Measurements from ENCODE around the gene MTERF4.

MTERF4 gene, protein sequence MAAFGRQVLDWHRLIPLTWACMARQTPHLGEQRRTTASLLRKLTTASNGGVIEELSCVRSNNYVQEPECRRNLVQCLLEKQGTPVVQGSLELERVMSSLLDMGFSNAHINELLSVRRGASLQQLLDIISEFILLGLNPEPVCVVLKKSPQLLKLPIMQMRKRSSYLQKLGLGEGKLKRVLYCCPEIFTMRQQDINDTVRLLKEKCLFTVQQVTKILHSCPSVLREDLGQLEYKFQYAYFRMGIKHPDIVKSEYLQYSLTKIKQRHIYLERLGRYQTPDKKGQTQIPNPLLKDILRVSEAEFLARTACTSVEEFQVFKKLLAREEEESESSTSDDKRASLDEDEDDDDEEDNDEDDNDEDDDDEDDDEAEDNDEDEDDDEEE

DNA sequence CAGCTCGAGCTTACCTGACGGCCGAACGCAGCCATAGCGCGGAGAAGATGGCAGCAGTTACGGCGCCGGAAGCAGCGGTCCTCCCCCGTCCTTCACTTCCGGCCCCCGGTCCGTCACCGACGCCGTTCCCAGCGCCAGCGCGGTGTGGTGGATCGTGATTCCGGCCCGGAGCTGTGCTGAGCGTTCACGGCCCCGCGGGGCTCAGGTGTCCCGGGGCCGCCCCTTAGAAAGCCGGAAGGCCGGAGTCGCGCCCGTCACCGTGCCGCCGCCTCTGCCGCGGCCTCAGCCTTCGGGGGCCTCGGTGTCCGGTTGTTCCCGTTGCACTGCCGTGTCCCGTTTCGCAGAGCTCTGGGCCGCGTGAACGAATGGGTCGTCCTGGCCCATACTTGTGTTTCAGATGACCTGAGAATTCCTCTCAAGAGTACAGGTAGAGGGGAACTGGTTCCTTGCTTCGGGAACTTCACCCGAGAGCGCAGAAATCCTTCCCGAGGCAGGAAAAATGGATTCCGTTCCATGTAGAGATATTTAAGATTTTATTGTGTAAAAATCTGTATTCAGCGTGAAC is at the start of gene MTERF4:
Gene MTERF4 (minus strand): TSS at position 49 of the 565 bp plus-strand sequence. CDS start 14 bp downstream, at position 35.
- DNase-seq: peak in 55 of 56 donors; percentile 37 to 88 (median 72)

DNA sequence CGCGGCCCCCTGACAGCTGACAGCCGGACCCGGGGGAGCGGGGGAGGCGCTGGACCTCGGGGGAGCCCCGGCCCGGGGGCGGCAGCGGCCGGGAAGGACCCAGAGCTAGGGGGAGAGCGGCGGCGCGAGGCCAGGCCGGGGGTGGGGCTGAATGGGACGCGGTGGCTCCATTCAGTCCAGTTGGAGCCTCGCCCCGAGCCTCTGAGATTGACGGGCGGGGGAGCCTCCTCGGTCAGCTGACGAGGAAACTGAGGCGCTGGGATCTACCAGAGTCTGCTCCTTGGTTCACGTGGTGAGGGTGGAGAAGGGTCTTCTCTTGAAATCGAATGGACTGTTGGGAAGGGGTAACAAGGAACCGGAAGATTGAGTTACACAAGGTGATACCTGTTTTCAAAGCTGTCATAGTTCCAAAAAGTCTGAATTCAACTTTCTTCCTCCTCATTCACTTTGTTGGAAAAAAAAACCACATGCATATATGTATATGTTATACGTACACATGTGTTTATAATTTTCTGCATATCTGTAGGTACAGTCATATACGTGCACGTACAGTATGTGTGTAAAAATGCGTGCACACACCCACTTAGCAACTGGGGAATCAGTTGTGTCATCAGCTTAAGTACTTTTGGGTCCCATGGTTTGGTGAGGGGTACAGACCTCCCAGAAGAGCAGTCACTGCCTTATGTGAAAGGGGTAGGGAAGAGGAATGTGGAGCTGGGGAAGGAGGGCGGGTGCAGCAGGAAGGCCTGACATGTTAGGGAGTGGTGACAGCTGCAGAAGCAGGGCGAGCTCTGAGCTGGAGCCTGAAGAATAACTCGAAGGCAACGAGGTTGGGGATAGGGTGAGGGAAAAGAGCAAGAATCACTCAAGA is 48.8 kb upstream of the MTERF4 start:
- DNase-seq: peak in 18 of 56 donors; percentile 47 to 82 (median 64)

DNA sequence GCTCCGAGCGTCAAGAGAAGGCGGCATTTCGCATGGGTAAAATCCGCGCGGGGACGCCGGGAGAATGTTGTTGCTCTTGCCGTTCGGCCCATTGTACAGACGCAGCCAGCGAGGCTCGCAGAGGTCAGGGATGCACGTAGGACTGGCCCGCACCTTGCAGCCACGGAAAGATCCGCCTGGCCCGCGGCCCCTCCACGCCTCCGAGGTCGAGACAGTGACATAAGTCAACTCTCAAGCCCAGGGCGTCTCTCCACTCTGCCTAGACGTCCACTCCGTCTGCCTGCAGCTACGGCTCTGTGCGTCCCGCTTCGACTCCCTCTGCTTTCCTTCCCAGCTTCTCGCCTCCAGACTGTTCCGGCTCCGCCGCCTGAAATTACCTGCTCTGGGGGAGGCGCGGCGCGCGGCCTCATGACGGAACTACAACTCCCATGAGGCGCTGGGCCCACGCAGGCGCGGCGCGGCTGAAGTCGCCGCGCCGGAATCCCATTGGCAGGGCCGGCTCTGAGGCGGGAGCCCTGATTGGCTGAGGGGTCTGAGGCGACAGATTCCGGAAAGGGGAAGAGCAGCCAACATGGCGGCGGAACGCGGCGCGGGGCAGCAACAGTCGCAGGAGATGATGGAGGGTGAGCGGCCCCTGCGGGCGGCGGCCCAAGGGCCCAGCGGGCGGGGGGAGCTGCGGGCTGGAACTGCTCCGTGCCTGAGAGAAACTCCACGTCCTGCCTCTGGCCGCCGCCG is 48.0 kb upstream of the MTERF4 start, which contains the start of gene PPP1R7:
Gene PPP1R7 (plus strand): TSS at position 543 of the 735 bp plus-strand sequence. CDS start 29 bp downstream, at position 572.
- DNase-seq: peak; percentile 45 to 96 (median 90)

GRCh38 chr2:241149675-241149924 is 47.5 kb upstream of the MTERF4 start:
- no peak for DNase-seq

DNA sequence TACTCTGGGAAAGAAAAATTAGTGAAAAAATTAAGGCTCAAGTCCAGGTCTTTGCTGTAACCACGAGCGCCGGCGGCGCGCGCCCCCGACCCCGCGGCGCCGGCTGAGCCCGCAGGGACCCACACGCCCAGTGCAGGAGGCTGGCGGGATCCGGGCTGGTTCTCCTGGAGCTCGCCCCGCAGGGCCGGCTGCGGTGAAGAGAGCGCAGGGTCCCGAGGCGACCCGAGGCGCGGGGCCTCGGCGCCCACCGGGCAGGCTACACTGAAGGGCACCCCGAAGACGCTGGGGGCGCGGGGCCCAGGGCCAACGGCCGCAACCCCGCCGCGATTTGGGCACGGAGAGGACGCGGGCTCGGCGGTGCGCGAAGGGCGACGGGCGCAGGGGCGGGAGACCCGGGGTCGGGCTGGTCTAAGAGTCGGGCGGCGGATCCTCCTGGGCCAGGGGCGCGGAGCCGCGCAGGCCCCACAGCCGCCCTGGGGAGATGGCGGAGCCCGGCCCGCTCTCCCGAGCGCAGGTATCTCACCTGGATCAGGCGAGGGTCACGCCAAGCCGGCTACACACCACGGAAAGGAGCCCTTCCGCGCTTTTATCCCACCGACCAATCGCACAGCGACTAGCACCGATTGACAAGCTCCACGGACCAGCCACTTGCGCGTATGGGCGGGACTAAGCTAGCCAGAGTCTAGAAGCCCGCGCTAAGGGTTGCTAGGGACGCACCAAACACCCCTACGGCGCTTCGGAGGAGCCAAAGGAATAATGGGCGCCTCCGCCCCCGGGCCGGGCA is 47.0 kb upstream of the MTERF4 start, which contains the start of gene PASK:
Gene PASK (minus strand): TSS at position 582 of the 784 bp plus-strand sequence. CDS start 6,440 bp downstream, outside the sequence.
- peak; percentile 36 to 97 (median 88) for DNase-seq

DNA sequence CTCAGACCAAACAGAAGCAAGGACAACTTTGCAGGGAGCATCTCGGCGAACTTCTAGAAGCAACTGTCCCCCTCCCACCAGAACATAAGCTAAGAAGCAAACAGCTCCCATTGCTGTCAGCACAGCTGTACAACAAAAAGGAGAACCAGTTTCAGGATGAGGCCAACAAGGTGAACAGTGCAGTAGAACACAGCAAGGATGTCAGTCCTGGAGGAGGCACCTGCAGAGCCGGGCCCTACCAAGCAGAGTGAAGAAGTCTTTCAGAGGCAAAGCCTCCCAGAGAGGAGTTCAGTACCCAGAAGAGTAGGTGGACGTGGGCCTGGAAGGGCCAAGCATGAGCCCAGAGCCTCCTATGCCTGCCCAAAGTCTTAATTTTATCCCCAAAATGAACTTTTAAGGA is 46.2 kb upstream of the MTERF4 start:
- no peak for DNase-seq

GRCh38 chr2:241147336-241147735 is 45.2 kb upstream of the MTERF4 start:
- DNase-seq: no peak

DNA sequence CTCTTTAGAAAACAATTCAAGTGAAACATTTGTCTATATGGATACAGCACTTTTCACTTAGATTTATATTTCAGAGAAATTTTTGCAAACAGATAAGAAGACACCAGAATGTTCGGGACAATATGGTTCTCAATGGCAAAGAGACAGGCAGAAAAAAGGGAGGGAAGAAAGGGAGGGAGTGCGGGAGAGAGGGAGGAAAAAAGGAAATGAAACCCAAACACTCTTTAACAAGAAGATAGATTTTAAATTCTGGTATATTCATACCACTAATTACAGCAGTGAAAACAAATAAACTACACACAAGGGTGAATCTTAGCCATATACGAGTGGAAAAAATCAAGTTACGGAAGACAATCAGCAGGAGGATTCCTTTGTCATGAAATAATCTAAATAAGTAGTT is 44.2 kb upstream of the MTERF4 start:
- no peak for DNase-seq

- no peak for DNase-seq
These were observed 40.5 kb upstream of the MTERF4 start for GRCh38 chr2:241142593-241142992.

DNA sequence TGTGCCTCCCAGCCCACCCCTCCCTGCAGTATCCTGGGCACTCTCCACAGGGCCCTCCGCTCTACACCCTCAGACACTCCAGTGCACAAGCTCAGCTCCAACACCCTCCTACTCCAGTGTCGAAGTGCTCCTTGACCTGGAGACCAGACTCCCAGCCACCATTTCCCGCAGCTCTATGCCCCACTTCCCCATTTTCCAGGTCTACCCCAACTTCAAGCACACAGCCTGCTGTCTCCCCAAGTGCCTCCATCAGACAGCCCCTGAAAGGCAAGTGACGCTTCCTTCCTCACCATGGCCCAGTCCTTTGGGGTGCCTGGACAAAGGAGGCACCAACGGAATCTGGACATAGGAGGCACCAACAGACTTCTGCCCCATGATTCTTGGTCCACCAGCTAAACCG is 40.0 kb upstream of the MTERF4 start:
- no peak for DNase-seq

DNA sequence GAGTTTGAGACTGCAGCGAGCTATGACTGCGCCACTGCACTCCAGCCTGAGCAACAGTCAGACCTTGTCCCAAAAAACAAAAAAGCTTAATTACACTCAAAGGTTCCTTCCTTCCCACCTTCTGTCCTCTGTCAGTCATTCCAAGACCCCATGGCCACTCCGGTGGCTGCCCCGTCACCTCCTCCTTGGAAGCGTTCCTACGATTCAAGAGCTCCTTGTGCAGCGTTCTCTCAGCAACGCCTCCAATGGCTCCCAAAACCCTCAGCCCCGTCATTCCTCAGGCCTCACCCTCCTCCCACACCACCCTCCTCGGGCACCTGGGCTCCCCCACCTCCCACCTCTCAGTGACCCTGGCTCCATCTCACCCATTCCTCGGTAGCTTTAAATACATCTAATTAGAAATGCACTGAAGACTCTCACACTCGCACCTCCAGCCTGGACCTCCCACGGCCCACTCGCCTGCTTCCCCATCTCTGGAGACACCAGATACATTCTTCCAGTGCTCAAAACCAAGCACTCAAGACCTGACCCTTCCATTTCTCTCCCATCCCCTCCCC is 39.2 kb upstream of the MTERF4 start:
- no peak for DNase-seq

DNA sequence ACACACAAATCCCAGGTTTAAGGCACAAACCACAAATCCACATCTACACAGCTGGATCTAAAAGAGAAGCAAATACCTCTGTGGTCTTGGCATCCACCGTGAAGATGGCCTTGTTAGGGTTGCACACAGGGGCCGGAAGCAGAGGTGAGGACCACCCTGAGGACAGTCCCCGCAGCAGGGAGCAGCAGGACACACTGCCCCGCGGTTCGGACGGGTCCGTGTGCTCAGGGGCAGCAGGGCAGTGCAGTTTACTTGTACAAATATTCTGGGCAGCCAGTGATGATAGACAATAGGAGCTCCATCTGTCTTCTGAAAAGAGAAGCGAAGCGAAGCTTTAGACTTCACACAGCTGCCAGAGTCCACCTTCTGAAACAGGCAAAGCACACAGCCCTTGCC is 38.4 kb upstream of the MTERF4 start:
- DNase-seq: no peak

- DNase-seq: no peak
These were observed 37.7 kb upstream of the MTERF4 start for GRCh38 chr2:241139531-241140444.

DNA sequence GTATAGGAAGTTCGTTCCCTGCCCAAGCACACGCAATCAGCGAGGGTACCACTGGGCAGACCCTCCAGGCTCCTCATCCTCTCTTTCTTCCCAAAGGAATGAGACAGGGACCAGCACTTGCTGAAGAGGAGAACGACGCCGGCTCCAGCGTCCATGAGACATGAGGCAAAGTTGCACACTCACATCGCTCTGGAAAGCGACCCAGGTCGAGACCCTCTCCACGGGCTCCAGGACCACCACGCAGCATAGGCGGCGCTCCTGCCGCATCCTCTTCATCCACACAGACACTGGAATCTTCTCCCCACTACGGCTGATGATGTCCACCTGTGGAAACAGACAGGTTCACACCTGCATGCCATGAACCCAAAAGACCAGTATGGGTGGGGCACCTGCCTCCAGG is 36.4 kb upstream of the MTERF4 start:
- no peak for DNase-seq

DNA sequence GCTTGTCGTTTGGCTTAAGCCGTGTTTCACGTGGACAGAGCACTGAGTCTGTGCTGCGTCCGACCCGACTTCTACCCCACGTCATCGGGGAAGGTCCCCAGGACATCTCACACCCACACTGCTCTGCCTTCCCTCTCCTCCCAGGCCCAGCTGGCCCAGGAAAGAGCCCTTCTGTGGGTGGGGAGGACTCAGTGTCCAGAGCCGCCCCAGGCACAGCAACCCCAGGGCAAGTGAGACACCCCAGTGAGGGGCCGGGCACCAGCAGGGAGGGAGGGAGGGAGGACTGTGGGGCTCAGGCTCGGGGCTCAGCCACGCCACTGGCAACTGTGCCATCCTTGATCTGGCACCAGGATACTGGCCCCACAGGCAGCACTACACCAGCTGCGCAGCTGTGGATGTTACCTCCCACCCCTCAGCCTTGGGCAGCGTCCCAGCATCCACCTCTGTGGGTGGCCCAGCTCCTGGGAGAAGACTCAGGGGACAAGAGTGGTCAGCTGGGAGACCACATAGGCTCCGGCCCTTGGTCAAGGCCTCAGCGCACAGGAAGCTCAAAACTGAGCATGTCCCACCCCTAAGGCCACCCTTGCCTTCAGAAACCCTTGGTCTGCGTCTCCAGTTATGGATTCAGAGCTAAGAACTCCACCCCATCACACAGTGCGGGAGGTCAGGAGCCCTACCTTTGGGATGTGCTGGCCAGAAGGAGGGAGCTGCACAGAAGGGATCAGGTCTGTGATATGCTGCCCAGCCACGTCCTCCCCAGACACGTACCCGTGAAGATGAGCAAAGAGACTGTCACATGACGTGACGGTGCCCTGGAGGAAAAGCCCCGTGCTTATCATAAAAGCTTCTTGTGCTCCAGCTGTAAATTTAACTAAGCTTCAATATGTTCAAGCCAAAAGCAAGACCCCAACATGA is 35.4 kb upstream of the MTERF4 start:
- no peak for DNase-seq

DNA sequence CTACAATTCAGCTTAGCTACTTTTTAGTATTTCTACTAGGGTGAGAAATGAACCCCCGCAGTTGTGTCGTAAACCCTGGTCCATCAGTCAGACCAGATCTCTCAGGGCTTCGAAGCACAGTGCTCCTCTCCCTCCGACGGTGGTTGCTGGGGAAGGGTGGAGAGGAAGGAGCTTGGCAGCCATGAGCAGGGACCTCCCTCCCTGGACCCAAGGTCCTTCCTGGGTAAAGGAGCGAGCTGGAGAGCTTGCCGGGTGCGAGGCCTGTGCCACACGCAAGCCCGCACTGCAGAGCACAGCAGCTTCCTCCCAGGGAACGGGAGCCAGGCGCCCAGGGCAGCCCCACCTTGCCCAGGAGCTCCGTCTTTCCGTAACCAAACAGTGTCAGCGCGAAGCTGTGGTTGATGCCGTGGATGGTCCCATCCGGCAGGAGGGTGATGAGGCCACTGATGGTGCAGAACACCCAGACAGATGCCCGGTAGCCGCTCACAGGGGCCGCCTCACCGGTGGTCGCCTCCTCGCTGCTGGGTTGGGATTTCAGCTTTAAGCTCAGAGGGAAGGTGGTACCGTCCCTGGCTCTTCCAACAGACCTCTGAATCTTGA is 34.7 kb upstream of the MTERF4 start:
- DNase-seq: no peak

- DNase-seq: no peak
These were observed 34.1 kb upstream of the MTERF4 start for GRCh38 chr2:241136191-241136590.
